Right lobe of liver (tissue), 4 donors: ENCODE results near the gene INSYN1.

Experiments used
- POLR2A ChIP-seq: fragments of 450-650 bp; IDR thresholded peaks from one replicate; pipeline ENCODE4 v1.6.1; 2017; ENCODE audit warnings: antibody characterized with exemption, mild to moderate bottlenecking
- TF ChIP-seq, protein P1 (sequence below), 4 donors: fragments of 200-600 bp in 3 of 4; fragments of 450-650 bp in 1 of 4; IDR thresholded peaks; one replicate each; pipeline versions ENCODE4 v1.5.1 to v1.8.0; 2016 to 2022; ENCODE audit warnings: antibody characterized with exemption in 4 of 4, mild to moderate bottlenecking in 2 of 4
- donor health status: DM: no; HTN: no; CAD: no.
- donor health status: DM: no; HTN: no; CAD: no.
- donor health status: DM: no; HTN: yes; CAD: no.

- TF ChIP-seq, protein P1, sequence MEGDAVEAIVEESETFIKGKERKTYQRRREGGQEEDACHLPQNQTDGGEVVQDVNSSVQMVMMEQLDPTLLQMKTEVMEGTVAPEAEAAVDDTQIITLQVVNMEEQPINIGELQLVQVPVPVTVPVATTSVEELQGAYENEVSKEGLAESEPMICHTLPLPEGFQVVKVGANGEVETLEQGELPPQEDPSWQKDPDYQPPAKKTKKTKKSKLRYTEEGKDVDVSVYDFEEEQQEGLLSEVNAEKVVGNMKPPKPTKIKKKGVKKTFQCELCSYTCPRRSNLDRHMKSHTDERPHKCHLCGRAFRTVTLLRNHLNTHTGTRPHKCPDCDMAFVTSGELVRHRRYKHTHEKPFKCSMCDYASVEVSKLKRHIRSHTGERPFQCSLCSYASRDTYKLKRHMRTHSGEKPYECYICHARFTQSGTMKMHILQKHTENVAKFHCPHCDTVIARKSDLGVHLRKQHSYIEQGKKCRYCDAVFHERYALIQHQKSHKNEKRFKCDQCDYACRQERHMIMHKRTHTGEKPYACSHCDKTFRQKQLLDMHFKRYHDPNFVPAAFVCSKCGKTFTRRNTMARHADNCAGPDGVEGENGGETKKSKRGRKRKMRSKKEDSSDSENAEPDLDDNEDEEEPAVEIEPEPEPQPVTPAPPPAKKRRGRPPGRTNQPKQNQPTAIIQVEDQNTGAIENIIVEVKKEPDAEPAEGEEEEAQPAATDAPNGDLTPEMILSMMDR (IDR thresholded peaks at IDR 0.05): no peak
- no peak for TF ChIP-seq POLR2A
Measured at GRCh38 chr15:73741321-73741836, 11.8 kb downstream of the INSYN1 start.
